NCI-H82 treated with DMSO at 0.1 percent for 48 hours (cell line): ENCODE measurements around the gene SLK.

Experiments
- DNase-seq: peaks from one replicate; lab custom pipeline; 2025; ENCODE audit not compliant: unreplicated experiment; lab: John Stamatoyannopoulos, UW

Gene SLK

GRCh38 chr10:104032144-104032775 is 65.3 kb downstream of the SLK start:
- DNase-seq = no peak

GRCh38 chr10:104033401-104033930 is 66.5 kb downstream of the SLK start:
- no peak for DNase-seq

GRCh38 chr10:104033966-104034365 is 67.0 kb downstream of the SLK start:
- no peak for DNase-seq

GRCh38 chr10:104034401-104035193 is 67.7 kb downstream of the SLK start:
- no peak for DNase-seq

GRCh38 chr10:104035194-104036068 is 68.5 kb downstream of the SLK start:
- DNase-seq = no peak

GRCh38 chr10:104036069-104036384 is 69.1 kb downstream of the SLK start:
- DNase-seq = no peak

- no peak for DNase-seq
These were observed 69.7 kb downstream of the SLK start for GRCh38 chr10:104036518-104037260.

- no peak for DNase-seq
These were observed 70.5 kb downstream of the SLK start for GRCh38 chr10:104037261-104037951.

GRCh38 chr10:104038537-104038936 is 71.6 kb downstream of the SLK start:
- no peak for DNase-seq

- DNase-seq = no peak
These were observed 72.2 kb downstream of the SLK start for GRCh38 chr10:104038958-104039752.

GRCh38 chr10:104040382-104040781 is 73.4 kb downstream of the SLK start:
- no peak for DNase-seq

- DNase-seq = no peak
These were observed 74.2 kb downstream of the SLK start for GRCh38 chr10:104040862-104041789.

- no peak for DNase-seq
These were observed 75.1 kb downstream of the SLK start for GRCh38 chr10:104041891-104042535.

- DNase-seq = no peak
These were observed 76.4 kb downstream of the SLK start for GRCh38 chr10:104043185-104043830.

GRCh38 chr10:104043854-104044253 is 76.9 kb downstream of the SLK start:
- DNase-seq = no peak

GRCh38 chr10:104045151-104046089 is 78.5 kb downstream of the SLK start:
- no peak for DNase-seq
